ENCODE data around the gene PRKCZ.

DNA sequence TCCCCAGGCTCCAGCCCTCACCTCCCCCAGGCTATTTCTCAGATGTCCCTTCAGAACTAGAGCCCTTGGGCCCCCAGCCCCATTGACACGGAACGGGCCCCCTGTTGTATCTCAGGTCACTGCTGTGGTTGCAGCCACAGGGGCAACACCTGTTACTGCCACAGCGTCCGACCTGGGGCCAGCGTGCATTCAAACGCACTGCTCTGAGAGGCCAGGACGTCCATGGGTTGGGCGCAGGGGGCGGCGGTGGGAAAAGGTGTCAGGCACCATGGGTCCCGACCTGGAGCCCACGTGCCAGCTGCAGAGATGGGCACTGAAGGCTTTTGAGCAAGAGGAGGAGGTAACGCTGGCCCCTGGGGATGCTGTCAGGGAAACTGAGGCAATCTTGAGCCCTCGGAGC, 131.1 kb downstream of the PRKCZ start:
- TF ChIP-seq, protein P1, sequence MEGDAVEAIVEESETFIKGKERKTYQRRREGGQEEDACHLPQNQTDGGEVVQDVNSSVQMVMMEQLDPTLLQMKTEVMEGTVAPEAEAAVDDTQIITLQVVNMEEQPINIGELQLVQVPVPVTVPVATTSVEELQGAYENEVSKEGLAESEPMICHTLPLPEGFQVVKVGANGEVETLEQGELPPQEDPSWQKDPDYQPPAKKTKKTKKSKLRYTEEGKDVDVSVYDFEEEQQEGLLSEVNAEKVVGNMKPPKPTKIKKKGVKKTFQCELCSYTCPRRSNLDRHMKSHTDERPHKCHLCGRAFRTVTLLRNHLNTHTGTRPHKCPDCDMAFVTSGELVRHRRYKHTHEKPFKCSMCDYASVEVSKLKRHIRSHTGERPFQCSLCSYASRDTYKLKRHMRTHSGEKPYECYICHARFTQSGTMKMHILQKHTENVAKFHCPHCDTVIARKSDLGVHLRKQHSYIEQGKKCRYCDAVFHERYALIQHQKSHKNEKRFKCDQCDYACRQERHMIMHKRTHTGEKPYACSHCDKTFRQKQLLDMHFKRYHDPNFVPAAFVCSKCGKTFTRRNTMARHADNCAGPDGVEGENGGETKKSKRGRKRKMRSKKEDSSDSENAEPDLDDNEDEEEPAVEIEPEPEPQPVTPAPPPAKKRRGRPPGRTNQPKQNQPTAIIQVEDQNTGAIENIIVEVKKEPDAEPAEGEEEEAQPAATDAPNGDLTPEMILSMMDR (conservative IDR thresholded peaks at IDR 0.05; ENCODE audit: low read depth, low read length), result no peak
- TF ChIP-seq EZH2 (IDR thresholded peaks at IDR 0.05; ENCODE audit: borderline replicate concordance, low read depth, low read length, poor library complexity, severe bottlenecking), result no peak
